ENCODE measurements around the gene C4orf50. TPM values are rescaled to one million over a fixed set of nuclear protein-coding genes. Genes with fewer than 3 reads are reported as not detected.
A peak's percentile ranks its signal among the peaks of the same experiment; 100 is the strongest.

The C4orf50 gene
- polyA plus RNA-seq, 2 donors, result under 0.01 to 0.02 TPM

DNA sequence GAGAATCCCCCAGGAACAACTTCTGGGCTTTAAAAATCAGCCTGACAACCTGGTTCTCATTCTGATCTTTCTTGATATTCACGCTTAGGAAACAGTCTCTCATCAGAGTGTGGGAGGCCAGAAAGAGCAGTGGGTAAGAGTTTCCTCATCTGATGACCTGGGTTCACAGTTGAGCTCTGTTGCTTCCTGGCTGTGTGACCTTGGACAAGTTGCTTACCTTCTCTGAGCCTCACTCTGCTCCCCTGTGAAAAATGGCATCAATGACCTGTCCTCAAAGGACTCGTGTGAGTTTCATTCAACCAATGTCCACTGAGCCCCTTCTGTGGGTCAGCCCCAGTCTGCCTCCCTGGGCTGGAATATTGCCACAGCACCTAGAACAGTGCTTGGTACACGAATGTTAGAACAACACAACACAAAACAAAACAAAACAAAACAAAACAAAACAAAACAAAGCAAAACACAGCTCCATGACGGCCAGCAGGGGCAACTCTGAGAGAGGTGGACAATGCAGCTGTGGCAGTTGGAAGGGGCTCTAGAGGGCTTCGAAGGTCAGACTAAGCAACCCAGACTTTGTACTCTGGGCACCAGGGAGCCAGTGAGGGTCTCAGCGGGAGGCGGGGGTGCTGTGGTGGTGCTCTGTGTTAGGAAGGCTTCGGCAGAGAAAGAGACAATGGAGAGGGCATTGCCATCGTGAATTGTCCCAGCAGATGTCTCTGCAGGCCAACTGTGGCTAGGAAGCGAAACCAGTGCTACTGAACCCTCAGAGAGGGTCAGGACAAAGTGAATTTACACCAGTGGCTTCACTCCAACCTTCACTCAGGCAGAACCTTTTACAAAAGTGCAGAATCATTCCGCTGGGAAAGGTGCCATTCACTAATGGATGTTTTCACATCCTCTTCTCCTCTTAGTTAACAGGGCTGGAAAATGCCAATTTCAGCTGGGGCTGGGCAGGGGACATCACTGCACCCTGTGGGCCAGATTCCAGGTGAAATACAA, 14.3 kb upstream of the C4orf50 start:
- Histone ChIP-seq H3K4me1 (ENCODE audit: control insufficient read depth in 2 of 2, insufficient read depth in 2 of 2, low read length in 1 of 2) (peaks cover 4 to 15% of the 10 kb centered on the region in 2 donors), H3K27me3 (ENCODE audit: control insufficient read depth in 1 of 2, insufficient read depth in 2 of 2, low read length in 2 of 2) (no peaks in the 10 kb centered on the region), H3K9me3 (ENCODE audit: control insufficient read depth in 2 of 2, insufficient read depth in 1 of 2, low read depth in 1 of 2, low read length in 1 of 2) (no peaks in the 10 kb centered on the region), H3K36me3 (ENCODE audit: control insufficient read depth in 2 of 2, insufficient read depth in 2 of 2, low read length in 1 of 2) (no peaks in the 10 kb centered on the region), H3K4me3 (ENCODE audit: low read depth in 1 of 2, low read length in 2 of 2) (no peak overlapping the region), H3K27ac (ENCODE audit: low read depth in 2 of 2, low read length in 1 of 2) (peak overlapping the region in 1 of 2 donors; percentile 51)
- 51 to 55% methylated on average over 11 of the region's 11 CpGs for WGBS, 2 donors

DNA sequence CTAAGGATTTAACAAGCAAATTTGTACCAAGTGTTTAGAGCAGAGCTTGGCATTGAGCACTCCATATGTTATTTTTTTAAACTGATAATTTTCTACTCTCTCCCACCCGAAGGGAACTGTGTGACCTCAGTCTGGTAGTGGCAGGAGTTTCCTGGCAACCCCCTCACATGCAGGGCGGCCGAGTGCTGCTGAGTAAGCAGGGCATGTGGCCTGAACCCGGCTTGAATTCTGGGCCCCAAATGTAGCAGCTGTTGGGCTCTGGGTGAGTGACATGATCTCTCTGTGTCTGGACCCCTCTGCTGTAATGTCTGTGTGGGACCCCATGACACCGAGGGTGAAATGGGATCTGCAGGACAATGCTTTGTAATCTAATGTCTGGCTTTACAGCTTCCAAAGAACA, 13.6 kb upstream of the C4orf50 start:
- Histone ChIP-seq H3K4me1 (ENCODE audit: control insufficient read depth in 2 of 2, insufficient read depth in 2 of 2, low read length in 1 of 2) (peaks cover 4 to 18% of the 10 kb centered on the region in 2 donors), H3K4me3 (ENCODE audit: low read depth in 1 of 2, low read length in 2 of 2) (no peak overlapping the region), H3K9me3 (ENCODE audit: control insufficient read depth in 2 of 2, insufficient read depth in 1 of 2, low read depth in 1 of 2, low read length in 1 of 2) (no peaks in the 10 kb centered on the region), H3K27me3 (ENCODE audit: control insufficient read depth in 1 of 2, insufficient read depth in 2 of 2, low read length in 2 of 2) (no peaks in the 10 kb centered on the region), H3K36me3 (ENCODE audit: control insufficient read depth in 2 of 2, insufficient read depth in 2 of 2, low read length in 1 of 2) (no peaks in the 10 kb centered on the region), H3K27ac (ENCODE audit: low read depth in 2 of 2, low read length in 1 of 2) (no peak overlapping the region)
- WGBS, 2 donors, result 45 to 57% methylated on average over 5 of the region's 5 CpGs

DNA sequence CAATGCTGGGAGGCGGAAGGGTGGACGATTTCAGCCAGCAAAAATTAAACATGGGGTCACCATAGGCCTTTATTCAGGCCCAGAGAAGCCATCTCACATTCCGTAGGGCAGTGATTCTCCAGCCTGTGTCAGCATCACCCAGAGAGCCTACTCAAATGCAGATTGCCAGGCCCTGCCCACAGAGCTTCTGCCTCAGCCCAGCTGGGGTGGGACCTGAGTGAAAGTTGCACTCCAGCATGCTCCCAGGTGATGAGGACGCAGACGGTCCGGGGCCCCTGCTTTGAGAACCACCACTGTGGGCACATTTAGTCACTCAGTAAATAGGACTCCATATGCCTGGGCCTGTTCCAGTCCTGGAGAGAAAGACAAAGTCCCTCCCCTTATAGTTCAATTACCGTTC, 12.4 kb upstream of the C4orf50 start:
- Histone ChIP-seq H3K4me1 (ENCODE audit: control insufficient read depth in 2 of 2, insufficient read depth in 2 of 2, low read length in 1 of 2) (peaks cover 4 to 18% of the 10 kb centered on the region in 2 donors), H3K27me3 (ENCODE audit: control insufficient read depth in 1 of 2, insufficient read depth in 2 of 2, low read length in 2 of 2) (no peaks in the 10 kb centered on the region), H3K9me3 (ENCODE audit: control insufficient read depth in 2 of 2, insufficient read depth in 1 of 2, low read depth in 1 of 2, low read length in 1 of 2) (no peaks in the 10 kb centered on the region), H3K36me3 (ENCODE audit: control insufficient read depth in 2 of 2, insufficient read depth in 2 of 2, low read length in 1 of 2) (no peaks in the 10 kb centered on the region), H3K27ac (ENCODE audit: low read depth in 2 of 2, low read length in 1 of 2) (no peak overlapping the region), H3K4me3 (ENCODE audit: low read depth in 1 of 2, low read length in 2 of 2) (no peak overlapping the region)
- 67 to 70% methylated on average over 7 of the region's 7 CpGs for WGBS, 2 donors

DNA sequence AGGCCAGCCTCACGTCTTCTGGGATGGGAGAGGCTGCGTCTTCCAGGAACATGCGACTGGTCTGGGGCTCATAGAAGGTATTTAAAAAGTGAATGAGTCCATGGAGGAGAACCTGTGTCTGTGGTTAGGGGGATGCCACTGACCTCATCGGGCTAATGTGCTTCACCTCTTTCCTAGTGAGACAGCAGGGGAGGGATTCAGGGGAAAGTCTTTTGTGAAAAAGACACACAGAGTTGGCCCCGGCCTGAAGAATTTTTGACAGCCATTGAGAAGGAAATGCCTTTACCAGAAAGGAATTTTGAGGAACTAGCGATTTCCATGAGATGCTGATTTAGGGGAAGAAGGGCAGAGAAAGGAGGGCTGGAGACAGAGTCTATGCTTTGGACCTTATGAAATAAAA, 11.0 kb upstream of the C4orf50 start:
- H3K27ac ChIP-seq (ENCODE audit: low read depth in 2 of 2, low read length in 1 of 2), result no peak overlapping the region
- no peak overlapping the region for H3K4me3 ChIP-seq (ENCODE audit: low read depth in 1 of 2, low read length in 2 of 2)
- no peaks in the 10 kb centered on the region for H3K9me3 ChIP-seq (ENCODE audit: control insufficient read depth in 2 of 2, insufficient read depth in 1 of 2, low read depth in 1 of 2, low read length in 1 of 2)
- no peaks in the 10 kb centered on the region for H3K36me3 ChIP-seq (ENCODE audit: control insufficient read depth in 2 of 2, insufficient read depth in 2 of 2, low read length in 1 of 2)
- H3K4me1 ChIP-seq (ENCODE audit: control insufficient read depth in 2 of 2, insufficient read depth in 2 of 2, low read length in 1 of 2), result peaks cover 4 to 18% of the 10 kb centered on the region in 2 donors
- no peaks in the 10 kb centered on the region for H3K27me3 ChIP-seq (ENCODE audit: control insufficient read depth in 1 of 2, insufficient read depth in 2 of 2, low read length in 2 of 2)
- 76 to 83% methylated on average over 6 of the region's 6 CpGs for WGBS, 2 donors

DNA sequence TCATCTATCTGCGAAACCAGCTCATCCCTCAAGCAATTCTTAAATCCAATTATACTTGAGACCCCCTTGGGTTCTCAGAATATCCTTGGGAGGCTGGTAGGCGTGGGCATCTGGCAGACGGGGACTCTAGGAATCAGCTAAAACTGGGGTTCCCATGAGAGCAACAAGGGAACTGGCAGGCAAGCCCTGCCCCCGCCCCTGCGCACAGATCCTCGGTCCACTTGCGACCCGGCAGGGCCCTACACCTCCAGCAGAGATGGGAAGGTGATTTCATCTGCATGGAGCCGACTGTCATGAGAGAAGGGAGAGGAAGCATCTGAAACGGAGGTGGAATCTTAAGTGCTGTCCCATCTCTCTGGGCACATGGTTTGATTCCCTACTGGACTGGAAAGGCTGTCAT, 9.9 kb upstream of the C4orf50 start:
- Histone ChIP-seq H3K27ac (ENCODE audit: low read depth in 2 of 2, low read length in 1 of 2) (peak overlapping the region; percentile 51 to 93), H3K27me3 (ENCODE audit: control insufficient read depth in 1 of 2, insufficient read depth in 2 of 2, low read length in 2 of 2) (no peaks in the 10 kb centered on the region)
- 79 to 84% methylated on average over 10 of the region's 10 CpGs for WGBS, 2 donors

DNA sequence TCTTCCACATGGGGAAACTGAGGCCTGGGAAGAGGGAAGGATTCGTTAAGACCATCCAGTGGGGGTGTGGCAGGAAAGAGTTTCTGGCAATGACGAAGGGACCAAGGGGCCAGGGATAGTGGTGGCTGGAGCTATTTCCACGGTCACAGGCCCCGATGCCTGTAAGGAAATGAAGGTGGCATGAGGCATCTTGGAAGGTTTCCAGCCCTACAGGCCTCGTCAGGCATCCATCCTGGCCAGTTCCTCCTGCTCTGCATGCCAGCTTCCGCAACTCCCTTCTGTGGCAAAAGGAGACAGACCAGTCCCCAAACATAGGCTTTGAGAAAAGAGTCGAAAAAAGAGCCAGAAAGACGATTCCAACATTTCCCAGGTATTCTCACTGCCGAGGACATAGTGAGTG, 9.2 kb upstream of the C4orf50 start:
- Histone ChIP-seq H3K4me1 (ENCODE audit: control insufficient read depth in 2 of 2, insufficient read depth in 2 of 2, low read length in 1 of 2) (peaks cover 4 to 12% of the 10 kb centered on the region in 2 donors), H3K4me3 (ENCODE audit: low read depth in 1 of 2, low read length in 2 of 2) (no peak overlapping the region), H3K36me3 (ENCODE audit: control insufficient read depth in 2 of 2, insufficient read depth in 2 of 2, low read length in 1 of 2) (no peaks in the 10 kb centered on the region), H3K27me3 (ENCODE audit: control insufficient read depth in 1 of 2, insufficient read depth in 2 of 2, low read length in 2 of 2) (no peaks in the 10 kb centered on the region), H3K9me3 (ENCODE audit: control insufficient read depth in 2 of 2, insufficient read depth in 1 of 2, low read depth in 1 of 2, low read length in 1 of 2) (no peaks in the 10 kb centered on the region), H3K27ac (ENCODE audit: low read depth in 2 of 2, low read length in 1 of 2) (peak overlapping the region; percentile 72 to 93)
- 43 to 46% methylated on average over 9 of the region's 9 CpGs for WGBS, 2 donors

More for the DNA sequence above, 9.9 kb upstream of the C4orf50 start:
- no peaks in the 10 kb centered on the region for H3K9me3 ChIP-seq (ENCODE audit: control insufficient read depth in 2 of 2, insufficient read depth in 1 of 2, low read depth in 1 of 2, low read length in 1 of 2)
- H3K4me3 ChIP-seq (ENCODE audit: low read depth in 1 of 2, low read length in 2 of 2), result no peak overlapping the region
- H3K36me3 ChIP-seq (ENCODE audit: control insufficient read depth in 2 of 2, insufficient read depth in 2 of 2, low read length in 1 of 2), result no peaks in the 10 kb centered on the region
- peaks cover 4 to 18% of the 10 kb centered on the region in 2 donors for H3K4me1 ChIP-seq (ENCODE audit: control insufficient read depth in 2 of 2, insufficient read depth in 2 of 2, low read length in 1 of 2)

DNA sequence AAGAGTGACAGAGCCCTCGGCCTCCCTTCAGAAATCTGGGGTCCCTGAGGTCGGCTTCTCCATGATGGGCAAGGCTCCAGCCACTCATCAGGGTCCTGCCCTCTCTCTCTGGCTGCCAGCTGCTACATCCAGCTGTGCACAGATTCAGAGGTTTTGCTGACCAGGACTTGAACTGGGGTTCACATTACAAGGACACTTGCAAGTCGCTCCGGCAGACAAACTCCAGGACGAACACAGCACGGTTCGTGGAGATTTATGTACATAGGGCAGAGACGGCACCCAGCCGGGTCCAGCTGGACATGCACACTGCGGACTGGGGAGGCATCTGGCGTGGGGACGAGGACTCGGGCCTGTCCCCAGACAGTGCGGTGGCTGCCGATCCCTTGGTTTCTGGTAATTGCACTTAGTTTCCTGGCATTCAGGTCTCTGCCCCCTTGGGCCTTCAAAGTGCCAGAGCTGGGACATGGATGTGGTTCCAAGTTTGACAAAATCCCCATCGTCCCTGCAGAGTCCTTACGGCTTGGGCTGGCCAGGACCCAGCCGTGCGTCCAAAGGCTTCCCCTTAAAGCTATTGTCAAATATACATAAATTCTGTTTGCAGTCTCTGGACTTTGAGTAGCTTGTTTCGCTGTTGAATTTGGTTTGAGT, 6.2 kb upstream of the C4orf50 start:
- Histone ChIP-seq H3K27ac (ENCODE audit: low read depth in 2 of 2, low read length in 1 of 2) (no peak overlapping the region), H3K36me3 (ENCODE audit: control insufficient read depth in 2 of 2, insufficient read depth in 2 of 2, low read length in 1 of 2) (no peaks in the 10 kb centered on the region), H3K9me3 (ENCODE audit: control insufficient read depth in 2 of 2, insufficient read depth in 1 of 2, low read depth in 1 of 2, low read length in 1 of 2) (no peaks in the 10 kb centered on the region), H3K4me3 (ENCODE audit: low read depth in 1 of 2, low read length in 2 of 2) (no peak overlapping the region), H3K4me1 (ENCODE audit: control insufficient read depth in 2 of 2, insufficient read depth in 2 of 2, low read length in 1 of 2) (peaks cover 4 to 7% of the 10 kb centered on the region in 2 donors), H3K27me3 (ENCODE audit: control insufficient read depth in 1 of 2, insufficient read depth in 2 of 2, low read length in 2 of 2) (no peaks in the 10 kb centered on the region)
- WGBS, 2 donors, result 77 to 80% methylated on average over 20 of the region's 20 CpGs

DNA sequence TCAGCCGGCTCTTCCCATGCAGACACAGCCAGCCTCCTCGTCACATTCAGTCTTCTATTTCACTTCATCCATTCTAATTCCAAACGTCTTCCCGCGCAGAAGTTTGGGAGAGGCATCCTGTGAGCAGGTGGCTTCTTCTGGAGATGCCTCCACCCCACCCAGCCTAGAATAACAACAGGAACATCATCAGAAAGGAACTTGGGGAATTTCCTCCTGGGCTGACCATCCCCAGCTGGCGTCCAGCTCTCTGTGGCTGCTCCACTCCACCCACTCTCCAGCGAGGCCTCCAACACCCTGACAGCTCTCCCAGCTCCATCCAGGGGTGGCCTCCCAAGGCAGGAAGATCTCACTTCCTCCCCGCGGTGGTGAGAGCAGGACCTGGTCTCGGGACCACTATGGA, 5.5 kb upstream of the C4orf50 start:
- Histone ChIP-seq H3K4me1 (ENCODE audit: control insufficient read depth in 2 of 2, insufficient read depth in 2 of 2, low read length in 1 of 2) (peaks cover 4 to 7% of the 10 kb centered on the region in 2 donors), H3K4me3 (ENCODE audit: low read depth in 1 of 2, low read length in 2 of 2) (no peak overlapping the region), H3K9me3 (ENCODE audit: control insufficient read depth in 2 of 2, insufficient read depth in 1 of 2, low read depth in 1 of 2, low read length in 1 of 2) (no peaks in the 10 kb centered on the region), H3K27ac (ENCODE audit: low read depth in 2 of 2, low read length in 1 of 2) (no peak overlapping the region), H3K27me3 (ENCODE audit: control insufficient read depth in 1 of 2, insufficient read depth in 2 of 2, low read length in 2 of 2) (no peaks in the 10 kb centered on the region), H3K36me3 (ENCODE audit: control insufficient read depth in 2 of 2, insufficient read depth in 2 of 2, low read length in 1 of 2) (no peaks in the 10 kb centered on the region)
- 71 to 77% methylated on average over 10 of the region's 10 CpGs for WGBS, 2 donors

DNA sequence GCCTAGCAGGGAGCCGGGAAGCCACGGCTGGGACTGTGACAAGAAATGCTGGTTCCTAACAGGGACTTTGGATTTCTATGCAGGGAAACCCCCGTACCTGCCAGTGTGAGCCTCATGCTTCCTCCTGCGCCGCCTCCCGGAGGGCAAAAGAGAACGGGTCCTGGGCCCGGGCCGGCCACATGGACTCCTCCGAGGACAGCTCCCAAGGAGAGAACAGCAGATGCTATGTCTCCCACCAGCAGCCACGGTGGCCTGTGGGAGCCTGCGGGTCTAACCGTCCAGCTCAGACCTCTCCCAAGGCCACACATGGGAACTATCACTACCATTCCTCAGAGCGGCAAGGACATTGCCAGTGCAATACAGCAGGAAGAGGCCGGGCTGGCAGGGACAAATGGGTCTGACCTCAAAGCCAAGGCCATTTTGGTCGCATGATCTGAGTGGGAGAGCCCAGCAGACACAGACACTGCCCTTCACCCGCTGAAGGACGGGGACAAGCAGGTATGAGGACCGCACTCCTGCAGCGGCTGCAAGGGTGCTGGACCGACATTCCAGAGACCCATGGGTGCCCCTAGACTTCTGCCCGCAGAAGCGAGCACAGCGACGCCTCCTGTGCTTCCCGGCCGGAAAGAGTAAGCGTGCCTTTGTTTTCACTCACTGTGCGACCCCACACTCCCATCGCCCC, 4.5 kb upstream of the C4orf50 start:
- Histone ChIP-seq H3K27me3 (ENCODE audit: control insufficient read depth in 1 of 2, insufficient read depth in 2 of 2, low read length in 2 of 2) (no peaks in the 10 kb centered on the region), H3K4me3 (ENCODE audit: low read depth in 1 of 2, low read length in 2 of 2) (no peak overlapping the region), H3K9me3 (ENCODE audit: control insufficient read depth in 2 of 2, insufficient read depth in 1 of 2, low read depth in 1 of 2, low read length in 1 of 2) (no peaks in the 10 kb centered on the region), H3K36me3 (ENCODE audit: control insufficient read depth in 2 of 2, insufficient read depth in 2 of 2, low read length in 1 of 2) (no peaks in the 10 kb centered on the region), H3K27ac (ENCODE audit: low read depth in 2 of 2, low read length in 1 of 2) (no peak overlapping the region), H3K4me1 (ENCODE audit: control insufficient read depth in 2 of 2, insufficient read depth in 2 of 2, low read length in 1 of 2) (peaks cover 0 to 3% of the 10 kb centered on the region in 2 donors)
- WGBS, 2 donors, result 72 to 85% methylated on average over 30 of the region's 30 CpGs

Measured in esophagus (tissue), 2 donors.